CD4-positive, alpha-beta T cell treated with Interleukin-4 for 1 hour (primary cell): ENCODE data around the gene ZNF350.
"Not testable (repeated sequence)": the region's sequence is repeated elsewhere in the genome, so short reads cannot be mapped to it uniquely, and the experiment has no call there.

ENCODE experiments used
- DNase-seq, 2 donors: peaks; one replicate each; pipeline ENCODE4 v3.0.0-alpha.2; 2020 to 2022

The ZNF350 gene

GRCh38 chr19:51970718-51971117, 15.9 kb downstream of the ZNF350 start:
- no peak for DNase-seq

GRCh38 chr19:51965583-51965982, 21.1 kb downstream of the ZNF350 start:
- DNase-seq, result no peak

GRCh38 chr19:51960621-51961233, 25.9 kb downstream of the ZNF350 start:
- DNase-seq, result not testable (repeated sequence)

- no peak for DNase-seq
Measured at GRCh38 chr19:51959791-51960190, 26.8 kb downstream of the ZNF350 start.

GRCh38 chr19:51957846-51958245, 28.8 kb downstream of the ZNF350 start:
- DNase-seq, result not testable (repeated sequence)

- DNase-seq, result no peak
Measured at GRCh38 chr19:51948975-51949374, 37.7 kb downstream of the ZNF350 start.

GRCh38 chr19:51946602-51947001, 40.0 kb downstream of the ZNF350 start:
- no peak for DNase-seq

- DNase-seq, result no peak
Measured at GRCh38 chr19:51944798-51945552, 41.7 kb downstream of the ZNF350 start.

GRCh38 chr19:51938936-51939335, 47.7 kb downstream of the ZNF350 start:
- DNase-seq, result no peak

- no peak for DNase-seq
Measured at GRCh38 chr19:51931921-51932320, 54.7 kb downstream of the ZNF350 start.

GRCh38 chr19:51927859-51928258, 58.8 kb downstream of the ZNF350 start:
- DNase-seq, result no peak

- DNase-seq, result peak; percentile 86 to 87
Measured at GRCh38 chr19:51926784-51927741, 59.6 kb downstream of the ZNF350 start, which contains the start of gene ZNF613. TSS of gene ZNF613 (plus strand) at chr19:51927472. CDS start at chr19:51936221, 8,749 bp downstream.

GRCh38 chr19:51926426-51926783, 60.2 kb downstream of the ZNF350 start:
- DNase-seq, result no peak

GRCh38 chr19:51921949-51922348, 64.7 kb downstream of the ZNF350 start:
- DNase-seq, result no peak

GRCh38 chr19:51919606-51920005, 67.0 kb downstream of the ZNF350 start:
- DNase-seq, result no peak

GRCh38 chr19:51916167-51916566, 70.5 kb downstream of the ZNF350 start:
- no peak for DNase-seq

- no peak for DNase-seq
Measured at GRCh38 chr19:51915324-51915867, 71.2 kb downstream of the ZNF350 start.
